OCI-LY1 (cell line): ENCODE results near the gene RANBP17.
"Not testable (repeated sequence)": the region's sequence is repeated elsewhere in the genome, so short reads cannot be mapped to it uniquely, and the experiment has no call there.

Experiments used
- H2AFZ ChIP-seq: fragments of 200-600 bp; sonication (generic), shearing (Covaris generic); 2 replicates; pipeline ENCODE4 v1.6.0; 2014; ENCODE audit warnings: antibody characterized with exemption, mild to moderate bottlenecking, low read length
- H3F3A ChIP-seq: fragments of 200-600 bp; sonication (generic), shearing (Covaris generic); 2 replicates; pipeline ENCODE4 v1.6.0; 2014; ENCODE audit warnings: mild to moderate bottlenecking, antibody characterized with exemption, low read length, moderate library complexity; ENCODE audit not compliant: insufficient read depth
- H3K27ac ChIP-seq: fragments of 200-600 bp; sonication (generic); 2 replicates; pipeline ENCODE4 v1.5.1; 2014; ENCODE audit warnings: low read length, mixed run types, mild to moderate bottlenecking, low read depth; ENCODE audit not compliant: poor library complexity, severe bottlenecking
- H3K27me3 ChIP-seq: fragments of 200-600 bp; sonication (generic); 2 replicates; pipeline ENCODE4 v1.6.0; 2014; ENCODE audit warnings: antibody characterized with exemption, mild to moderate bottlenecking, low read length, moderate library complexity; ENCODE audit not compliant: insufficient read depth
- H3K36me3 ChIP-seq: fragments of 200-600 bp; sonication (generic); 2 replicates; pipeline ENCODE4 v1.6.1; 2014; ENCODE audit warnings: mild to moderate bottlenecking, antibody characterized with exemption, low read length, moderate library complexity, mixed read lengths; ENCODE audit not compliant: insufficient read depth
- H3K4me1 ChIP-seq: fragments of 200-600 bp; sonication (generic); 2 replicates; pipeline ENCODE4 v1.5.1; 2014; ENCODE audit warnings: mild to moderate bottlenecking, low read length, moderate library complexity; ENCODE audit not compliant: insufficient read depth, severe bottlenecking
- H3K4me2 ChIP-seq: fragments of 200-600 bp; sonication (generic), shearing (Covaris generic); 2 replicates; pipeline ENCODE4 v1.6.1; 2014; ENCODE audit warnings: low read length
- H3K4me3 ChIP-seq: fragments of 200-600 bp; sonication (generic); 2 replicates; pipeline ENCODE4 v1.5.1; 2014; ENCODE audit warnings: low read length, low read depth, mild to moderate bottlenecking, mixed read lengths; ENCODE audit not compliant: poor library complexity, severe bottlenecking
- H3K79me2 ChIP-seq: fragments of 200-600 bp; shearing (Covaris generic); 2 replicates; pipeline ENCODE4 v1.6.1; 2016; ENCODE audit warnings: mixed run types, low read length, mixed read lengths; ENCODE audit not compliant: insufficient read depth
- H3K9ac ChIP-seq: fragments of 200-600 bp; sonication (generic), shearing (Covaris generic); 2 replicates; pipeline ENCODE4 v1.6.1; 2014; ENCODE audit warnings: mild to moderate bottlenecking, low read length, mixed read lengths
- H3K9me2 ChIP-seq: fragments of 200-600 bp; sonication (generic), shearing (Covaris generic); 2 replicates; pipeline ENCODE4 v1.6.1; 2014; ENCODE audit warnings: low read depth, mild to moderate bottlenecking, low read length, mixed read lengths
- H3K9me3 ChIP-seq: fragments of 200-600 bp; shearing (Covaris generic); 2 replicates; pipeline ENCODE4 v1.6.1; 2014; ENCODE audit warnings: low read length, mixed read lengths
- H4K20me1 ChIP-seq: fragments of 200-600 bp; sonication (generic), shearing (Covaris generic); 2 replicates; pipeline ENCODE4 v1.6.0; 2016; ENCODE audit warnings: mild to moderate bottlenecking, low read length; ENCODE audit not compliant: insufficient read depth
- CTCF ChIP-seq: fragments of 200-600 bp; sonication (generic), shearing (Covaris generic); IDR thresholded peaks from 2 replicates; pipeline ENCODE4 v1.5.1; 2017; ENCODE audit warnings: mild to moderate bottlenecking, antibody characterized with exemption, low read length, moderate library complexity, mixed read lengths
- EZH2 ChIP-seq: fragments of 200-600 bp; sonication (generic), shearing (Covaris generic); IDR thresholded peaks from 2 replicates; pipeline ENCODE4 v1.8.0; 2017; ENCODE audit warnings: borderline replicate concordance, mixed run types, mild to moderate bottlenecking, antibody characterized with exemption, low read length, moderate library complexity, mixed read lengths

RANBP17 gene

GRCh38 chr5:170826117-170826516, 35.7 kb upstream of the RANBP17 start:
- Histone ChIP-seq H3K9ac (no peak overlapping the region), H3K4me3 (no peak overlapping the region), H3F3A (no peaks in the 10 kb centered on the region), H4K20me1 (no peaks in the 10 kb centered on the region), H3K4me2 (no peak overlapping the region), H3K9me3 (no peaks in the 10 kb centered on the region), H3K9me2 (no peaks in the 10 kb centered on the region), H3K4me1 (no peaks in the 10 kb centered on the region), H2AFZ (no peak overlapping the region), H3K27ac (no peak overlapping the region), H3K79me2 (no peaks in the 10 kb centered on the region), H3K36me3 (no peaks in the 10 kb centered on the region), H3K27me3 (no peaks in the 10 kb centered on the region; the same call in 1 of the 2 replicates)
- TF ChIP-seq EZH2: no peak
- no peak for TF ChIP-seq CTCF

GRCh38 chr5:170832241-170832640, 29.6 kb upstream of the RANBP17 start:
- no peaks in the 10 kb centered on the region for H3K9me3 ChIP-seq
- H3K4me1 ChIP-seq: no peaks in the 10 kb centered on the region
- no peaks in the 10 kb centered on the region for H3K79me2 ChIP-seq
- no peak overlapping the region for H3K4me3 ChIP-seq
- H3K9me2 ChIP-seq: no peaks in the 10 kb centered on the region
- no peak for TF ChIP-seq EZH2
- TF ChIP-seq CTCF: no peak
- no peaks in the 10 kb centered on the region for H3K36me3 ChIP-seq
- H3K27me3 ChIP-seq: no peaks in the 10 kb centered on the region
- no peak overlapping the region for H3K9ac ChIP-seq
- H2AFZ ChIP-seq: no peak overlapping the region
- H3K27ac ChIP-seq: no peak overlapping the region
- H3F3A ChIP-seq: no peaks in the 10 kb centered on the region
- H3K4me2 ChIP-seq: no peak overlapping the region
- H4K20me1 ChIP-seq: no peaks in the 10 kb centered on the region

GRCh38 chr5:170833981-170834380, 27.8 kb upstream of the RANBP17 start:
- H3K4me3 ChIP-seq, H3K36me3 ChIP-seq, H3K4me2 ChIP-seq, H3K9me2 ChIP-seq, H3K9me3 ChIP-seq, H3F3A ChIP-seq, H3K27ac ChIP-seq, H4K20me1 ChIP-seq, H3K27me3 ChIP-seq, H3K4me1 ChIP-seq, H3K79me2 ChIP-seq, H3K9ac ChIP-seq, H2AFZ ChIP-seq: not testable (repeated sequence)

GRCh38 chr5:170836226-170836625, 25.6 kb upstream of the RANBP17 start:
- H3K4me2 ChIP-seq: no peak overlapping the region
- H3K79me2 ChIP-seq: no peaks in the 10 kb centered on the region
- no peaks in the 10 kb centered on the region for H3F3A ChIP-seq
- H3K36me3 ChIP-seq: no peaks in the 10 kb centered on the region
- H3K4me3 ChIP-seq: no peak overlapping the region
- no peaks in the 10 kb centered on the region for H3K9me3 ChIP-seq
- no peaks in the 10 kb centered on the region for H3K4me1 ChIP-seq
- no peak overlapping the region for H3K27ac ChIP-seq
- no peaks in the 10 kb centered on the region for H3K9me2 ChIP-seq
- H3K27me3 ChIP-seq: no peaks in the 10 kb centered on the region
- TF ChIP-seq EZH2 (no peak), CTCF (no peak)
- no peaks in the 10 kb centered on the region for H4K20me1 ChIP-seq
- no peak overlapping the region for H3K9ac ChIP-seq
- no peak overlapping the region for H2AFZ ChIP-seq
